GM23338 (cell line): Measurements from ENCODE around the gene SLC15A1. TPM values are rescaled to one million over a fixed set of nuclear protein-coding genes. Genes with fewer than 3 reads are reported as not detected.
A peak's percentile ranks its signal among the peaks of the same experiment; 100 is the strongest.

Source experiments
- ATAC-seq: fragments of 200-7000 bp; cut with Tn5 transposase; 3 replicates; pipeline ENCODE4 v1.9.1; 2020
- DNase-seq: peaks from one replicate; pipeline ENCODE4 v3.0.0-alpha.2; 2015; ENCODE audit warnings: low spot score
- H2AFZ ChIP-seq: fragments of 200-600 bp; sonication (generic); 2 replicates; pipeline ENCODE4 v1.8.0; 2016; ENCODE audit warnings: antibody characterized with exemption, mild to moderate bottlenecking, moderate library complexity
- H3F3A ChIP-seq: fragments of 200-600 bp; sonication (generic); replicated peaks from 2 replicates; pipeline ENCODE4 v1.8.0; 2017; ENCODE audit warnings: antibody characterized with exemption, mixed run types, low read depth
- H3K27ac ChIP-seq: fragments of 200-600 bp; sonication (generic); 2 replicates; pipeline ENCODE4 v1.6.1; 2016; ENCODE audit warnings: low read depth
- H3K27me3 ChIP-seq: fragments of 200-600 bp; sonication (generic); 2 replicates; pipeline ENCODE4 v1.8.0; 2016; ENCODE audit warnings: mild to moderate bottlenecking, mixed run types, moderate library complexity; ENCODE audit not compliant: insufficient read depth
- H3K36me3 ChIP-seq: fragments of 200-600 bp; sonication (generic); 2 replicates; pipeline ENCODE4 v1.8.0; 2016; ENCODE audit warnings: mild to moderate bottlenecking; ENCODE audit not compliant: insufficient read depth
- H3K4me1 ChIP-seq: fragments of 200-600 bp; sonication (generic); 2 replicates; pipeline ENCODE4 v1.8.0; 2016; ENCODE audit warnings: mild to moderate bottlenecking, moderate library complexity; ENCODE audit not compliant: insufficient read depth
- H3K4me2 ChIP-seq: fragments of 200-600 bp; sonication (generic); 2 replicates; pipeline ENCODE4 v1.7.1; 2017; ENCODE audit warnings: mixed run types
- H3K4me3 ChIP-seq: fragments of 200-600 bp; sonication (generic); 2 replicates; pipeline ENCODE4 v1.6.1; 2016; ENCODE audit warnings: mixed run types
- H3K79me2 ChIP-seq: fragments of 200-600 bp; sonication (generic); replicated peaks from 2 replicates; pipeline ENCODE4 v1.8.0; 2017; ENCODE audit warnings: mild to moderate bottlenecking; ENCODE audit not compliant: insufficient read depth
- H3K9me2 ChIP-seq: fragments of 200-600 bp; sonication (generic); 2 replicates; pipeline ENCODE4 v1.8.0; 2017; ENCODE audit not compliant: insufficient read depth
- H4K20me1 ChIP-seq: fragments of 200-600 bp; sonication (generic); replicated peaks from 2 replicates; pipeline ENCODE4 v1.8.0; 2017; ENCODE audit warnings: mild to moderate bottlenecking; ENCODE audit not compliant: insufficient read depth
- H3K27ac Mint-ChIP-seq: 2 replicates; pipeline ENCODE4 v1.8.0; 2020; ENCODE audit warnings: inconsistent platforms, mild to moderate bottlenecking, moderate library complexity, mixed read lengths
- H3K27me3 Mint-ChIP-seq: 3 replicates; pipeline ENCODE4 v1.8.0; 2022; ENCODE audit warnings: low read depth, mild to moderate bottlenecking, moderate library complexity, mixed read lengths, inconsistent platforms; ENCODE audit not compliant: insufficient read depth, poor library complexity
- H3K36me3 Mint-ChIP-seq: 3 replicates; pipeline ENCODE4 v1.8.0; 2021; ENCODE audit warnings: low read depth, mild to moderate bottlenecking, inconsistent platforms, moderate library complexity, mixed read lengths
- H3K4me1 Mint-ChIP-seq: 3 replicates; pipeline ENCODE4 v1.8.0; 2020; ENCODE audit warnings: mild to moderate bottlenecking, inconsistent platforms, mixed read lengths
- H3K4me3 Mint-ChIP-seq: 3 replicates; pipeline ENCODE4 v1.8.0; 2021; ENCODE audit warnings: moderate library complexity, mild to moderate bottlenecking, inconsistent platforms, mixed read lengths
- H3K9me3 Mint-ChIP-seq: 3 replicates; pipeline ENCODE4 v1.8.0; 2020; ENCODE audit warnings: moderate library complexity, mild to moderate bottlenecking, inconsistent platforms, mixed read lengths
- CREB1 ChIP-seq: fragments of 250-450 bp; sonication (Bioruptor Pico); IDR thresholded peaks from 2 replicates; pipeline ENCODE4 v1.5.0; 2020; ENCODE audit warnings: low read depth, mild to moderate bottlenecking, moderate library complexity
- EZH2 ChIP-seq: fragments of 200-600 bp; sonication (generic); IDR thresholded peaks from one replicate; pipeline ENCODE4 v1.8.0; 2017; ENCODE audit warnings: antibody characterized with exemption, mild to moderate bottlenecking, low read depth; ENCODE audit not compliant: unreplicated experiment
- EZH2phosphoT487 ChIP-seq: fragments of 200-600 bp; sonication (generic); IDR thresholded peaks from one replicate; pipeline ENCODE4 v1.8.1; 2018; ENCODE audit warnings: antibody characterized with exemption; ENCODE audit not compliant: unreplicated experiment
- JUNB ChIP-seq: IDR thresholded peaks from one replicate; pipeline ENCODE4 v1.6.1; 2016; ENCODE audit warnings: antibody characterized with exemption; ENCODE audit not compliant: unreplicated experiment
- NANOG ChIP-seq: IDR thresholded peaks from 2 replicates; pipeline ENCODE4 v1.6.1; 2016; ENCODE audit warnings: antibody characterized with exemption, borderline replicate concordance
- STAT1 ChIP-seq: IDR thresholded peaks from one replicate; pipeline ENCODE4 v1.6.1; 2016; ENCODE audit warnings: antibody characterized with exemption; ENCODE audit not compliant: unreplicated experiment
- ZNF114 ChIP-seq: fragments of 250-450 bp; sonication (Bioruptor Pico); IDR thresholded peaks from 2 replicates; pipeline ENCODE4 v1.5.0; 2020; ENCODE audit warnings: mild to moderate bottlenecking, moderate library complexity
- ZNF331 ChIP-seq: fragments of 250-450 bp; sonication (Bioruptor Pico); IDR thresholded peaks from 2 replicates; pipeline ENCODE4 v1.5.0; 2020; ENCODE audit warnings: low read depth, mild to moderate bottlenecking, moderate library complexity
- polyA plus RNA-seq: library from polyadenylated mRNA; unstranded; fragments of >200 nt; fragmentation: Nextera tagmentation; extraction: Ambion mirVana; gene quantifications from 2 replicates; pipeline ENCODE4 v1.2.1, GENCODE V29; 2016
- total RNA-seq: library from RNA; depleted of rRNA; stranded (reverse); fragments of >200 nt; shearing (Covaris generic); gene quantifications from 2 replicates; pipeline ENCODE4 v1.2.3, GENCODE V29; 2014
- TF ChIP-seq, protein P1 (sequence below), 2 experiments: fragments of 200-600 bp in 1 of 2; sonication (generic) in 1 of 2; conservative IDR thresholded peaks; 2 replicates each; pipeline versions ENCODE4 v1.5.1 to v1.6.1; 2016 to 2017; ENCODE audit warnings: antibody characterized with exemption in 2 of 2, low read depth in 2 of 2, mild to moderate bottlenecking in 2 of 2, moderate library complexity in 1 of 2
- TF ChIP-seq, protein P2 (sequence below): fragments of 250-450 bp; sonication (Bioruptor Pico); IDR thresholded peaks from 2 replicates; pipeline ENCODE4 v1.5.0; 2020; ENCODE audit warnings: mild to moderate bottlenecking, moderate library complexity
- TF ChIP-seq, protein P3 (sequence below): IDR thresholded peaks from 2 replicates; pipeline ENCODE4 v1.6.1; 2016; ENCODE audit warnings: antibody characterized with exemption

SLC15A1 gene
- total and polyA plus RNA-seq, 2 experiments from 2014 or later: 1.6 to 3.0 TPM

- TF ChIP-seq, protein P1, sequence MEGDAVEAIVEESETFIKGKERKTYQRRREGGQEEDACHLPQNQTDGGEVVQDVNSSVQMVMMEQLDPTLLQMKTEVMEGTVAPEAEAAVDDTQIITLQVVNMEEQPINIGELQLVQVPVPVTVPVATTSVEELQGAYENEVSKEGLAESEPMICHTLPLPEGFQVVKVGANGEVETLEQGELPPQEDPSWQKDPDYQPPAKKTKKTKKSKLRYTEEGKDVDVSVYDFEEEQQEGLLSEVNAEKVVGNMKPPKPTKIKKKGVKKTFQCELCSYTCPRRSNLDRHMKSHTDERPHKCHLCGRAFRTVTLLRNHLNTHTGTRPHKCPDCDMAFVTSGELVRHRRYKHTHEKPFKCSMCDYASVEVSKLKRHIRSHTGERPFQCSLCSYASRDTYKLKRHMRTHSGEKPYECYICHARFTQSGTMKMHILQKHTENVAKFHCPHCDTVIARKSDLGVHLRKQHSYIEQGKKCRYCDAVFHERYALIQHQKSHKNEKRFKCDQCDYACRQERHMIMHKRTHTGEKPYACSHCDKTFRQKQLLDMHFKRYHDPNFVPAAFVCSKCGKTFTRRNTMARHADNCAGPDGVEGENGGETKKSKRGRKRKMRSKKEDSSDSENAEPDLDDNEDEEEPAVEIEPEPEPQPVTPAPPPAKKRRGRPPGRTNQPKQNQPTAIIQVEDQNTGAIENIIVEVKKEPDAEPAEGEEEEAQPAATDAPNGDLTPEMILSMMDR (conservative IDR thresholded peaks at IDR 0.05; ENCODE audit: low read depth in 2 of 2): peak; percentile 51 to 61
- TF ChIP-seq ZNF114: no peak
These were observed 42.0 kb upstream of the SLC15A1 start (continued) for GRCh38 chr13:98794498-98794897.

GRCh38 chr13:98792785-98793495, 40.5 kb upstream of the SLC15A1 start:
- no peak overlapping the region for H2AFZ ChIP-seq
- H3K4me2 ChIP-seq: no peak overlapping the region
- H3K27me3 ChIP-seq: no peaks in the 10 kb centered on the region
- no peaks in the 10 kb centered on the region for H3K4me1 ChIP-seq
- H4K20me1 ChIP-seq: no peaks in the 10 kb centered on the region; the same call in 1 of the 2 replicates
- no peaks in the 10 kb centered on the region for H3K79me2 ChIP-seq
- no peak overlapping the region for H3K27ac ChIP-seq
- H3K9me2 ChIP-seq: peaks cover 15% of the 10 kb centered on the region; the same call in 1 of the 2 replicates
- H3K9me3 Mint-ChIP-seq: no peaks in the 10 kb centered on the region; the same call in 2 of the 3 replicates
- no peaks in the 10 kb centered on the region for H3F3A ChIP-seq
- H3K27me3 Mint-ChIP-seq: peaks cover 9% of the 10 kb centered on the region
- H3K36me3 Mint-ChIP-seq: peaks cover 2% of the 10 kb centered on the region; the same call in 1 of the 3 replicates
- no peak overlapping the region for H3K4me3 Mint-ChIP-seq
- H3K4me1 Mint-ChIP-seq: peaks cover 3% of the 10 kb centered on the region; the same call in 1 of the 3 replicates
- no peak overlapping the region for H3K27ac Mint-ChIP-seq
- no peaks in the 10 kb centered on the region for H3K36me3 ChIP-seq
- ATAC-seq (no peak), DNase-seq (no peak)
- H3K4me3 ChIP-seq: no peak overlapping the region
- TF ChIP-seq JUNB (no peak), EZH2 (no peak), ZNF114 (no peak), CREB1 (CRISPR knock-in tag) (no peak), STAT1 (no peak), ZNF331 (no peak), EZH2phosphoT487 (no peak), NANOG (no peak)
- TF ChIP-seq, protein P1 (conservative IDR thresholded peaks at IDR 0.05; ENCODE audit: low read depth in 2 of 2): no peak
- TF ChIP-seq, protein P2, sequence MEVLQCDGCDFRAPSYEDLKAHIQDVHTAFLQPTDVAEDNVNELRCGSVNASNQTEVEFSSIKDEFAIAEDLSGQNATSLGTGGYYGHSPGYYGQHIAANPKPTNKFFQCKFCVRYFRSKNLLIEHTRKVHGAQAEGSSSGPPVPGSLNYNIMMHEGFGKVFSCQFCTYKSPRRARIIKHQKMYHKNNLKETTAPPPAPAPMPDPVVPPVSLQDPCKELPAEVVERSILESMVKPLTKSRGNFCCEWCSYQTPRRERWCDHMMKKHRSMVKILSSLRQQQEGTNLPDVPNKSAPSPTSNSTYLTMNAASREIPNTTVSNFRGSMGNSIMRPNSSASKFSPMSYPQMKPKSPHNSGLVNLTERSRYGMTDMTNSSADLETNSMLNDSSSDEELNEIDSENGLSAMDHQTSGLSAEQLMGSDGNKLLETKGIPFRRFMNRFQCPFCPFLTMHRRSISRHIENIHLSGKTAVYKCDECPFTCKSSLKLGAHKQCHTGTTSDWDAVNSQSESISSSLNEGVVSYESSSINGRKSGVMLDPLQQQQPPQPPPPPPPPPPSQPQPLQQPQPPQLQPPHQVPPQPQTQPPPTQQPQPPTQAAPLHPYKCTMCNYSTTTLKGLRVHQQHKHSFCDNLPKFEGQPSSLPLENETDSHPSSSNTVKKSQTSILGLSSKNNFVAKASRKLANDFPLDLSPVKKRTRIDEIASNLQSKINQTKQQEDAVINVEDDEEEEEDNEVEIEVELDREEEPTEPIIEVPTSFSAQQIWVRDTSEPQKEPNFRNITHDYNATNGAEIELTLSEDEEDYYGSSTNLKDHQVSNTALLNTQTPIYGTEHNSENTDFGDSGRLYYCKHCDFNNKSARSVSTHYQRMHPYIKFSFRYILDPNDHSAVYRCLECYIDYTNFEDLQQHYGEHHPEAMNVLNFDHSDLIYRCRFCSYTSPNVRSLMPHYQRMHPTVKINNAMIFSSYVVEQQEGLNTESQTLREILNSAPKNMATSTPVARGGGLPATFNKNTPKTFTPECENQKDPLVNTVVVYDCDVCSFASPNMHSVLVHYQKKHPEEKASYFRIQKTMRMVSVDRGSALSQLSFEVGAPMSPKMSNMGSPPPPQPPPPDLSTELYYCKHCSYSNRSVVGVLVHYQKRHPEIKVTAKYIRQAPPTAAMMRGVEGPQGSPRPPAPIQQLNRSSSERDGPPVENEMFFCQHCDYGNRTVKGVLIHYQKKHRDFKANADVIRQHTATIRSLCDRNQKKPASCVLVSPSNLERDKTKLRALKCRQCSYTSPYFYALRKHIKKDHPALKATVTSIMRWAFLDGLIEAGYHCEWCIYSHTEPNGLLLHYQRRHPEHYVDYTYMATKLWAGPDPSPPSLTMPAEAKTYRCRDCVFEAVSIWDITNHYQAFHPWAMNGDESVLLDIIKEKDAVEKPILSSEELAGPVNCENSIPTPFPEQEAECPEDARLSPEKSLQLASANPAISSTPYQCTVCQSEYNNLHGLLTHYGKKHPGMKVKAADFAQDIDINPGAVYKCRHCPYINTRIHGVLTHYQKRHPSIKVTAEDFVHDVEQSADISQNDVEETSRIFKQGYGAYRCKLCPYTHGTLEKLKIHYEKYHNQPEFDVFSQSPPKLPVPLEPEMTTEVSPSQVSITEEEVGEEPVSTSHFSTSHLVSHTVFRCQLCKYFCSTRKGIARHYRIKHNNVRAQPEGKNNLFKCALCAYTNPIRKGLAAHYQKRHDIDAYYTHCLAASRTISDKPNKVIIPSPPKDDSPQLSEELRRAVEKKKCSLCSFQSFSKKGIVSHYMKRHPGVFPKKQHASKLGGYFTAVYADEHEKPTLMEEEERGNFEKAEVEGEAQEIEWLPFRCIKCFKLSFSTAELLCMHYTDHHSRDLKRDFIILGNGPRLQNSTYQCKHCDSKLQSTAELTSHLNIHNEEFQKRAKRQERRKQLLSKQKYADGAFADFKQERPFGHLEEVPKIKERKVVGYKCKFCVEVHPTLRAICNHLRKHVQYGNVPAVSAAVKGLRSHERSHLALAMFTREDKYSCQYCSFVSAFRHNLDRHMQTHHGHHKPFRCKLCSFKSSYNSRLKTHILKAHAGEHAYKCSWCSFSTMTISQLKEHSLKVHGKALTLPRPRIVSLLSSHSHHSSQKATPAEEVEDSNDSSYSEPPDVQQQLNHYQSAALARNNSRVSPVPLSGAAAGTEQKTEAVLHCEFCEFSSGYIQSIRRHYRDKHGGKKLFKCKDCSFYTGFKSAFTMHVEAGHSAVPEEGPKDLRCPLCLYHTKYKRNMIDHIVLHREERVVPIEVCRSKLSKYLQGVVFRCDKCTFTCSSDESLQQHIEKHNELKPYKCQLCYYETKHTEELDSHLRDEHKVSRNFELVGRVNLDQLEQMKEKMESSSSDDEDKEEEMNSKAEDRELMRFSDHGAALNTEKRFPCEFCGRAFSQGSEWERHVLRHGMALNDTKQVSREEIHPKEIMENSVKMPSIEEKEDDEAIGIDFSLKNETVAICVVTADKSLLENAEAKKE (CRISPR knock-in tag): no peak
- TF ChIP-seq, protein P3, sequence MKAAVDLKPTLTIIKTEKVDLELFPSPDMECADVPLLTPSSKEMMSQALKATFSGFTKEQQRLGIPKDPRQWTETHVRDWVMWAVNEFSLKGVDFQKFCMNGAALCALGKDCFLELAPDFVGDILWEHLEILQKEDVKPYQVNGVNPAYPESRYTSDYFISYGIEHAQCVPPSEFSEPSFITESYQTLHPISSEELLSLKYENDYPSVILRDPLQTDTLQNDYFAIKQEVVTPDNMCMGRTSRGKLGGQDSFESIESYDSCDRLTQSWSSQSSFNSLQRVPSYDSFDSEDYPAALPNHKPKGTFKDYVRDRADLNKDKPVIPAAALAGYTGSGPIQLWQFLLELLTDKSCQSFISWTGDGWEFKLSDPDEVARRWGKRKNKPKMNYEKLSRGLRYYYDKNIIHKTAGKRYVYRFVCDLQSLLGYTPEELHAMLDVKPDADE: no peak
